Astrocyte (in vitro differentiated cells and primary cell): ENCODE results near the gene ULK4.

Experiments
- CTCF ChIP-seq: IDR thresholded peaks from 2 replicates; pipeline ENCODE4 v1.5.1; 2011; ENCODE audit warnings: low read depth, mild to moderate bottlenecking, inconsistent platforms, low read length, moderate library complexity; ENCODE audit not compliant: insufficient read depth
- EZH2 ChIP-seq: IDR thresholded peaks from 2 replicates; pipeline ENCODE4 v1.6.1; 2012; ENCODE audit warnings: mild to moderate bottlenecking, low read length, inconsistent platforms; ENCODE audit not compliant: insufficient read depth

GRCh38 chr3:41267975-41268640 is 693.8 kb downstream of the ULK4 start:
- TF ChIP-seq CTCF: no peak
- no peak for TF ChIP-seq EZH2
